ENCODE measurements around the gene PRM2.

The PRM2 gene

GRCh38 chr16:11276143-11276895, at the start of gene PRM2:
Gene PRM2 (minus strand): TSS chr16:11276480. CDS start chr16:11276370, 110 bp downstream.
- no peak for DNase-seq (ENCODE audit: low read depth)

- DNase-seq (ENCODE audit: low read depth) = no peak
Observed at GRCh38 chr16:11325404-11326083, 49.3 kb upstream of the PRM2 start.

- no peak for DNase-seq (ENCODE audit: low read depth)
Observed at GRCh38 chr16:11323551-11324336, 47.5 kb upstream of the PRM2 start.

GRCh38 chr16:11322823-11323222, 46.5 kb upstream of the PRM2 start:
- no peak for DNase-seq (ENCODE audit: low read depth)

- DNase-seq (ENCODE audit: low read depth) = no peak
Observed at GRCh38 chr16:11321662-11322061, 45.4 kb upstream of the PRM2 start.

GRCh38 chr16:11320170-11320569, 43.9 kb upstream of the PRM2 start:
- DNase-seq (ENCODE audit: low read depth) = no peak

GRCh38 chr16:11319529-11320146, 43.4 kb upstream of the PRM2 start:
- no peak for DNase-seq (ENCODE audit: low read depth)

- DNase-seq (ENCODE audit: low read depth) = no peak
Observed at GRCh38 chr16:11318817-11319216, 42.5 kb upstream of the PRM2 start.

- DNase-seq (ENCODE audit: low read depth) = no peak
Observed at GRCh38 chr16:11316331-11317015, 40.2 kb upstream of the PRM2 start.

GRCh38 chr16:11315510-11315909, 39.2 kb upstream of the PRM2 start:
- DNase-seq (ENCODE audit: low read depth) = no peak

GRCh38 chr16:11314309-11314894, 38.1 kb upstream of the PRM2 start:
- no peak for DNase-seq (ENCODE audit: low read depth)

GRCh38 chr16:11313493-11314308, 37.4 kb upstream of the PRM2 start:
- no peak for DNase-seq (ENCODE audit: low read depth)

GRCh38 chr16:11312718-11313492, 36.6 kb upstream of the PRM2 start:
- no peak for DNase-seq (ENCODE audit: low read depth)

GRCh38 chr16:11310997-11311561, 34.8 kb upstream of the PRM2 start:
- DNase-seq (ENCODE audit: low read depth) = no peak

GRCh38 chr16:11310634-11310977, 34.3 kb upstream of the PRM2 start:
- DNase-seq (ENCODE audit: low read depth) = no peak

GRCh38 chr16:11309895-11310633, 33.8 kb upstream of the PRM2 start:
- DNase-seq (ENCODE audit: low read depth) = no peak

- DNase-seq (ENCODE audit: low read depth) = no peak
Observed at GRCh38 chr16:11308493-11309283, 32.4 kb upstream of the PRM2 start.

All from activated T-helper 9 cell treated with anti-CD3 and anti-CD28 coated beads, Interleukin-2, amount 50 U/mL, for 16 hours (primary cell).